GM12891 (cell line): ENCODE data around the gene OR52W1.

Source experiments
- POLR2A ChIP-seq: IDR thresholded peaks from 2 replicates; pipeline ENCODE4 v1.6.1; 2011; ENCODE audit warnings: low read depth, low read length, control low read depth
- POLR2AphosphoS5 ChIP-seq: IDR thresholded peaks from 2 replicates; pipeline ENCODE4 v1.6.1; 2011; ENCODE audit warnings: low read depth, low read length, control low read depth

GRCh38 chr11:6238902-6239301 lies 39.9 kb downstream of the OR52W1 start, which contains the start of gene CNGA4:
- TF ChIP-seq POLR2AphosphoS5 (no peak), POLR2A (no peak)
